Mesenteric fat pad (tissue), 1 donor: ENCODE data around the gene MALAT1. TPM values are rescaled to one million over a fixed set of nuclear protein-coding genes. Genes with fewer than 3 reads are reported as not detected.
"Not testable (repeated sequence)": the region's sequence is repeated elsewhere in the genome, so short reads cannot be mapped to it uniquely, and the experiment has no call there.

Source experiments
- DNase-seq: peaks from one replicate; pipeline ENCODE4 v3.0.0-alpha.2; 2020; ENCODE audit warnings: low spot score
- long read RNA-seq: library from polyadenylated mRNA; unstranded; transcript quantifications from one replicate; pipeline ENCODE4 v2.0.0, GENCODE V29; 2020
- total RNA-seq: library from RNA; stranded (reverse); fragmentation: NEBNext Ultra II Directional; extraction: Animal tissue kit (Norgen Biotek cat#: 25700); gene quantifications from one replicate; pipeline ENCODE4 v1.2.1, GENCODE V29; 2021
- donor health status: DM: yes; HTN: yes; CAD: no.

Gene MALAT1
- 11,495 TPM for total RNA-seq
- long read RNA-seq, full-length matches to known transcripts = 1,628 of 1,633 reads
- long read RNA-seq, partial matches to known transcripts = 1 of 1,633 reads
- long read RNA-seq, other reads (novel, unspliced or antisense) = 4 of 1,633 reads

- DNase-seq = peak; percentile 98
These were observed at the start of gene MALAT1 for GRCh38 chr11:65498977-65499712. TSS of gene MALAT1 (plus strand) at chr11:65499045.

- peak; percentile 47 for DNase-seq
These were observed 47.5 kb upstream of the MALAT1 start for GRCh38 chr11:65451301-65451700.

GRCh38 chr11:65452259-65452658 is 46.6 kb upstream of the MALAT1 start:
- peak; percentile 1 for DNase-seq

- DNase-seq = peak; percentile 49
These were observed 45.9 kb upstream of the MALAT1 start for GRCh38 chr11:65452806-65453490.

GRCh38 chr11:65454311-65454695 is 44.5 kb upstream of the MALAT1 start:
- peak; percentile 87 for DNase-seq

GRCh38 chr11:65454696-65455456 is 44.0 kb upstream of the MALAT1 start:
- DNase-seq = peak; percentile 96

GRCh38 chr11:65456418-65456817 is 42.4 kb upstream of the MALAT1 start:
- DNase-seq = no peak

GRCh38 chr11:65459552-65459951 is 39.3 kb upstream of the MALAT1 start:
- no peak for DNase-seq

GRCh38 chr11:65465471-65465870 is 33.4 kb upstream of the MALAT1 start:
- DNase-seq = not testable (repeated sequence)

- not testable (repeated sequence) for DNase-seq
These were observed 31.5 kb upstream of the MALAT1 start for GRCh38 chr11:65467306-65467705.

- no peak for DNase-seq
These were observed 29.9 kb upstream of the MALAT1 start for GRCh38 chr11:65468874-65469333.

- no peak for DNase-seq
These were observed 28.3 kb upstream of the MALAT1 start for GRCh38 chr11:65470433-65471049.

- no peak for DNase-seq
These were observed 27.4 kb upstream of the MALAT1 start for GRCh38 chr11:65471447-65471891.

GRCh38 chr11:65472588-65473277 is 26.1 kb upstream of the MALAT1 start:
- not testable (repeated sequence) for DNase-seq

GRCh38 chr11:65473278-65473860 is 25.5 kb upstream of the MALAT1 start:
- no peak for DNase-seq

- DNase-seq = no peak
These were observed 24.0 kb upstream of the MALAT1 start for GRCh38 chr11:65474864-65475263.

GRCh38 chr11:65476632-65477148 is 22.2 kb upstream of the MALAT1 start:
- no peak for DNase-seq

- DNase-seq = peak; percentile 100
These were observed 21.5 kb upstream of the MALAT1 start for GRCh38 chr11:65477149-65477965.
